ENCODE measurements around the gene ADCY7. TPM values are rescaled to one million over a fixed set of nuclear protein-coding genes. Genes with fewer than 3 reads are reported as not detected.

The ADCY7 gene
- total RNA-seq, 1 experiment from 2014 or later, result 34.2 TPM

DNA sequence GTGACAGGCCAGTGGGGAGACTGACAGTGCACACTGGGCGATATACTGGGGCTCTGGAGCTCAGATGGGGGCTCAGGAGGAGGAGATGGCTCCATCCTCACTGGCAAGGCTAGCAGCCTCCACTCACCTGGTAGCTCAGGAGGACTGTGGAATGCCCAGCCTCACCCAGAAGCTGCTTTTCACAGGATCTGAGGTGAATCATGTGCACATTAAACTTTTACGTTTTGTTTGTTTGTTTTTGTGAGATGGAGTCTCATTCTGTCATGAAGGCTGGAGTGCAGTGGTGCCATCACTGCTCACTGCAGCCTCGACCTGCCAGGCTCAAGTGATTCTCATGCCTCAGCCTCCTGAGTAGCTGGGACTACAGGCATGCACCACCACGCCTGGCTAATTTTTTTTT lies 28.6 kb downstream of the ADCY7 start (continued):
- TF ChIP-seq, protein P1, sequence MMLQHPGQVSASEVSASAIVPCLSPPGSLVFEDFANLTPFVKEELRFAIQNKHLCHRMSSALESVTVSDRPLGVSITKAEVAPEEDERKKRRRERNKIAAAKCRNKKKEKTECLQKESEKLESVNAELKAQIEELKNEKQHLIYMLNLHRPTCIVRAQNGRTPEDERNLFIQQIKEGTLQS (IDR thresholded peaks at IDR 0.05), result no peak
- TF ChIP-seq SRF (IDR thresholded peaks at IDR 0.05; ENCODE audit: low read depth) (no peak), TCF7L2 (IDR thresholded peaks at IDR 0.05; ENCODE audit: borderline replicate concordance, extremely low read depth, insufficient read depth, insufficient read length) (no peak), JUND (IDR thresholded peaks at IDR 0.05) (no peak), EZH2 (IDR thresholded peaks at IDR 0.05) (no peak), ZFX (IDR thresholded peaks at IDR 0.05) (no peak), EZH2phosphoT487 (IDR thresholded peaks at IDR 0.05; ENCODE audit: borderline replicate concordance) (no peak), CBX3 (IDR thresholded peaks at IDR 0.05; ENCODE audit: low read depth) (no peak), EGR1 (IDR thresholded peaks at IDR 0.05; ENCODE audit: low read depth) (no peak), YY1 (IDR thresholded peaks at IDR 0.05; ENCODE audit: extremely low read depth, insufficient replicate concordance, low read depth, low read length) (no peak)

DNA sequence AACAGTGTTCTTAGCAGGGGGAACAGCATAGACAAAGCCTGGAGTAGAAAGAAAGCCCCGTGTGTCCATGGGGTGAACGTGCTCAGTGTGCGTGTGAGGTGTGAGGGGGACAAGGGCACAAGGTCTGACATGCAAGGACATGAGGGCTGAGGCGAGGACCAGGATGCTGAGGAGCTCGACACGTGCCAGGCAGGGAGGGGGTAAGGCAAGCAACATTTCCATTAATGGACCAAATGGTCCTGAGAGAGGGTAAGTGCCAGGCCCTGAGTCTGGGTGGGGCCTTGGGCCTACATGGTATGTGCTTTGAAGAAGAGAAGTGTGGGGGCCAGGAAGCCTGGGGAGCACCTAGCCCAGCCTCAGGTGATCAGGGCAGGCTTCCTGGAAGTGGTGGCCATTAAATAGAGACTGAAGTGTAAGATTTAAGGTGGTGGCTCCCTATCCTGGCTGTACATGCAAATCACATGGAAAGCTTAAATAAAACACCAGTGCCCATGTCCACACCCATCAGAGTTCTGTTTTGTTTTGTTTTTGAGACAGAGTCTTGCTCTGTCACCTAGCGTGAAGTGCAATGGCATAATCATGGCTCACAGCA lies 29.3 kb downstream of the ADCY7 start:
- Histone ChIP-seq H3K79me2 (ENCODE audit: insufficient read depth, low read length) (no peaks in the 10 kb centered on the region), H3K9me2 (ENCODE audit: insufficient read depth) (no peaks in the 10 kb centered on the region), H3K27me3 (ENCODE audit: insufficient read depth, low read length) (no peaks in the 10 kb centered on the region), H2AFZ (ENCODE audit: low read depth, low read length, poor library complexity, severe bottlenecking) (no peak overlapping the region), H3K4me2 (ENCODE audit: low read length) (no peak overlapping the region), H3K36me3 (ENCODE audit: control insufficient read depth in 1 of 2, insufficient read depth in 2 of 2, low read length in 2 of 2) (no peaks in the 10 kb centered on the region), H3K4me3 (replicated peaks in 1 of 2; ENCODE audit: low read depth in 1 of 2, low read length in 2 of 2) (no peak overlapping the region), H3K4me1 (ENCODE audit: control insufficient read depth in 1 of 2, insufficient read depth in 2 of 2, low read length in 2 of 2) (no peaks in the 10 kb centered on the region), H4K20me1 (ENCODE audit: insufficient read depth) (no peaks in the 10 kb centered on the region), H3K27ac (ENCODE audit: low read depth, low read length) (no peak overlapping the region), H3K9ac (ENCODE audit: low read length) (no peak overlapping the region), H3K9me3 (ENCODE audit: control insufficient read depth in 1 of 2, insufficient read depth in 1 of 2, low read depth in 1 of 2, low read length in 2 of 2) (no peaks in the 10 kb centered on the region)
- no TSS peak for BruUV-seq (replicated peaks)
- ChIA-PET POLR2A (no interaction called here), CTCF (no interaction called here), RAD21 (ENCODE audit: low non-redundant PET in 1 of 2, low total read pairs in 2 of 2, uncharacterized antibody in 2 of 2, unreplicated experiment in 2 of 2) (no interaction called here)
- TF ChIP-seq EZH2phosphoT487 (IDR thresholded peaks at IDR 0.05; ENCODE audit: borderline replicate concordance) (no peak), TCF7L2 (IDR thresholded peaks at IDR 0.05; ENCODE audit: borderline replicate concordance, extremely low read depth, insufficient read depth, insufficient read length) (no peak), POLR2A (IDR thresholded peaks at IDR 0.05; ENCODE audit: borderline replicate concordance, extremely low read depth, insufficient read depth, insufficient read length) (no peak), ELF1 (IDR thresholded peaks at IDR 0.05; ENCODE audit: borderline replicate concordance, low read depth) (no peak), EZH2 (IDR thresholded peaks at IDR 0.05) (no peak), FOSL1 (IDR thresholded peaks at IDR 0.05; ENCODE audit: low read depth) (no peak), POLR2AphosphoS5 (IDR thresholded peaks at IDR 0.05; ENCODE audit: low read depth, low read length) (no peak), ZFX (IDR thresholded peaks at IDR 0.05) (no peak), CEBPB (IDR thresholded peaks at IDR 0.05; ENCODE audit: low read depth) (no peak), CBX3 (IDR thresholded peaks at IDR 0.05; ENCODE audit: low read depth) (no peak), SRF (IDR thresholded peaks at IDR 0.05; ENCODE audit: low read depth) (no peak), SP1 (IDR thresholded peaks at IDR 0.05; ENCODE audit: low read depth) (no peak), ZNF274 (IDR thresholded peaks at IDR 0.05; ENCODE audit: low read depth, low read length) (no peak), SIN3A (IDR thresholded peaks at IDR 0.05; ENCODE audit: low read depth) (no peak), EGR1 (IDR thresholded peaks at IDR 0.05; ENCODE audit: low read depth) (no peak)
- TF ChIP-seq, protein P2, sequence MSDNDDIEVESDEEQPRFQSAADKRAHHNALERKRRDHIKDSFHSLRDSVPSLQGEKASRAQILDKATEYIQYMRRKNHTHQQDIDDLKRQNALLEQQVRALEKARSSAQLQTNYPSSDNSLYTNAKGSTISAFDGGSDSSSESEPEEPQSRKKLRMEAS (IDR thresholded peaks at IDR 0.05), result no peak
- TF ChIP-seq, protein P1 (IDR thresholded peaks at IDR 0.05), result no peak
- TF ChIP-seq, protein P3, sequence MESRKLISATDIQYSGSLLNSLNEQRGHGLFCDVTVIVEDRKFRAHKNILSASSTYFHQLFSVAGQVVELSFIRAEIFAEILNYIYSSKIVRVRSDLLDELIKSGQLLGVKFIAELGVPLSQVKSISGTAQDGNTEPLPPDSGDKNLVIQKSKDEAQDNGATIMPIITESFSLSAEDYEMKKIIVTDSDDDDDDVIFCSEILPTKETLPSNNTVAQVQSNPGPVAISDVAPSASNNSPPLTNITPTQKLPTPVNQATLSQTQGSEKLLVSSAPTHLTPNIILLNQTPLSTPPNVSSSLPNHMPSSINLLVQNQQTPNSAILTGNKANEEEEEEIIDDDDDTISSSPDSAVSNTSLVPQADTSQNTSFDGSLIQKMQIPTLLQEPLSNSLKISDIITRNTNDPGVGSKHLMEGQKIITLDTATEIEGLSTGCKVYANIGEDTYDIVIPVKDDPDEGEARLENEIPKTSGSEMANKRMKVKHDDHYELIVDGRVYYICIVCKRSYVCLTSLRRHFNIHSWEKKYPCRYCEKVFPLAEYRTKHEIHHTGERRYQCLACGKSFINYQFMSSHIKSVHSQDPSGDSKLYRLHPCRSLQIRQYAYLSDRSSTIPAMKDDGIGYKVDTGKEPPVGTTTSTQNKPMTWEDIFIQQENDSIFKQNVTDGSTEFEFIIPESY (IDR thresholded peaks at IDR 0.05; ENCODE audit: extremely low read depth, insufficient replicate concordance, low read length), result no peak
- intact Hi-C loops (cut with micrococcal nuclease), result no loop called here
- ATAC-seq (no peak), DNase-seq (ENCODE audit: low read depth, low spot score) (no peak)
